HG03520 (cell line): Measurements from ENCODE around the gene LRRC40.

Experiments
- ATAC-seq: cut with Tn5 transposase; IDR thresholded peaks from one replicate; pipeline ENCODE4 v1.9.1; 2021; ENCODE audit warnings: mild to moderate bottlenecking, moderate library complexity; ENCODE audit not compliant: unreplicated experiment

Gene LRRC40

GRCh38 chr1:70134148-70134547 lies 71.2 kb downstream of the LRRC40 start:
- ATAC-seq = no peak

DNA sequence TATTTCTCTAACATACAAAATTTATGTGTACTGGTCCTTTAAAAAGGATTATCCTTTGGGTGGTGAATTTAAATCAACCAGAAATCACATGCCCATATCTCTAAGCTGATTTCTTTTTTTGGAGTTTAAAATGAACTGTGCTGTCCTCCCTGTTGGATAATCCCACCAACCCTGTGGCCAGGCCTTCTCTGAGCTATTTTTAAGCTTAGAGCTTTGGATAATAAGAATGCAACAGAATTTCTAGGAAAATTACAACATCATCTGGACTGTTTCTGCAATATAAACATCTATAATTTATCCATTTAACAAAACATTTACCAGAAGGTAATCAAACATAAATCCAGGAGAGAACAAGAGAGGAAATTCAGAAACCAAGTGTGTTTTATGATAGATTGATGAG lies 88.3 kb downstream of the LRRC40 start:
- ATAC-seq = no peak

GRCh38 chr1:70115315-70115714 lies 90.1 kb downstream of the LRRC40 start:
- no peak for ATAC-seq

DNA sequence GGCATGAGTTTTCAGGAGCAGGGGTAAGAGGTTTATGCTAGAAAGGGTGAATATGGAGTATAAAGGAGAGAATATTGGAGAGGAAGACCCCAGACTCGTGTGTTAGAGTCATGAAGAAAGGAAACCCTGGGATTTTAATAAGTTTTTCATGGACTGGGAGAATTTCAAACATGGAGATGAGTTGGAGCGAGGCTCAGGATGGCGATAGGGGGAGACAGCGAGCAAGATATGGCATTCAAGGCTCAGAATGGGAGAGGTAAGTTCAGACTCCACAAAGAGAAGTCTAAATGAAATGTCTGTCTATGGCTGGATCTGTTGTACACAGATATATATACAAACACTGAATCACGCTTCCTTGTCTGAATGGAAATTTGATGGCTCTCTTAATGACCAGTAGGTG lies 92.5 kb downstream of the LRRC40 start:
- no peak for ATAC-seq

DNA sequence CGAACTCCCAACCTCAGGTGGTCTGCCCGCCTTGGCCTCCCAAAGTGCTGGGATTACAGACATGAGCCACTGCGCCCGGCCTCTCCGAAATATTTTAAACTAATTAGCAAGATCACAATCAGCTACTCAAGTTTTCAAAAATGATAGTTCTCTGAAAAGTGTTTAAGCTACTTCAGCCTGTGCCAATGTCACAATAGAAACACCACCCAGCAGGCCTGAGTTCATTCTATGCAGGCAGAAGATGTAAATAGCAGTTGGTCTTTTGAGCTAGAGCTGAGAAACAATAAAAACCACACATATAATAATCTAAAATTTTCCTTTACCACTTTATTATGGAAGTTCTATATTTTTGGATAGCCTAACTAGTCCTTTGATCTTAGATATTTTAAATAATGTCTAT lies 96.1 kb downstream of the LRRC40 start:
- no peak for ATAC-seq

DNA sequence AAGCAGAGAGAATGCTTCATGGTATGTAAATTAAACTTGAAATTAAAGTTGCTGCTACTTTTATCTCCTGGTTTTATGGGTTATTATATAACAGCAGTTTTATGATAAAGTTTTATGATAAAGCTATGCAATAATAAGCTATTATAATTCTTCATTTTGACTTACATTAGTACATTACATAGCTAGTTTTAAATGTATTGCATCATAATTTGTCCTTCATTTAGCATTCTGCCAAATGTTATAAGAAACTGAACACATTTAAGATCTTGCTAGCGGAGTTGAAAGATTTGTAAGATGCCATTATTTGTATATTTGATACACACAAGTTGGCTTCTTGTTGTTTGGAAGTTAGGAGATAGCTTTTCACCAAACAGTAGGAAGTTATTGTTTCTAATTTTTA lies 101.6 kb downstream of the LRRC40 start:
- no peak for ATAC-seq

DNA sequence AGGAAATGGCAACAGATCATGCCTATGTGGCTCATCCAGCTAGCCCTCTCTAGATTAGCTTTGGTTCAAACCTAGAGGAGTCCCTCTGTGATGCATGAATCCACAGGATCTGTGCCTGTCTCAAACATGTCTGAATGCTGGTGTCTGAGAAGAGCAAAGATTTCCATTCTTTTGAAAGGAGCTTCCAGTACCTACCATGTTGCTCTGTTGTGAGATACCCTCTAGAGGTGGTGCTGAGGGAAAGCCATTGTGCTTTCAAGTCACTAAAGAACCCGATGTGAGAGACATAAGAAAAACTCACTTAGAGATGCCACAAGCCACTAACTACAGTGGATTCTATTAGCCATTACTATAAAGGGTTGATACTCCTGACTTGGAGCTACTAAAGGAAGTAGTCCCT lies 103.6 kb downstream of the LRRC40 start:
- ATAC-seq = no peak

DNA sequence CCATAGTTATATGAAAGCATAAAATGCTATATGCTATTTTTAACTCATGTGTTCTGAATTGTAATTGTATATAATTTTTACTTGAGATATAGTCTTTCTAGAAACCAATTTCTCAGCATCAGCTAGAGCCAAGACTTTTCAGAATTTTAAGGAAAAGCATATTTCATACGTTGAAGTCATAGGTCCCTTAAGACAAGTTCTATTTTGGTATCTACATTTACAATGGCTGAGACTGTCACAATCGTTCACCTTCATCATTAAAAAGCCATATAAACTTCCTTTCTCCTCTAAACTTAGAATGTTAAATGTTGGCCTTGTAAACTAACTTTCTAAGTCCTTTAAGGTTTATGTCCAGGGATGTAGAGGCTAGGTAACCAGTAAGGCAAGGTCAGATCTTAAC lies 104.1 kb downstream of the LRRC40 start:
- ATAC-seq = no peak
